Glomerular endothelial cell (primary cell): ENCODE measurements around the gene TMEM163. TPM values are rescaled to one million over a fixed set of nuclear protein-coding genes. Genes with fewer than 3 reads are reported as not detected.

Experiments used
- DNase-seq: peaks from one replicate; pipeline ENCODE4 v3.0.0-alpha.2; 2011; ENCODE audit warnings: low read depth, low spot score; ENCODE audit errors: extremely low read depth
- total RNA-seq: library from RNA; depleted of rRNA; stranded (reverse); fragments of >200 nt; gene quantifications from 2 replicates; pipeline ENCODE4 v1.2.3, GENCODE V29; 2015

TMEM163 gene
- total RNA-seq, 1 donor from 2014 or later, result 3.2 TPM

- no peak for DNase-seq
These were observed 300.7 kb downstream of the TMEM163 start for GRCh38 chr2:134417968-134418582.

DNA sequence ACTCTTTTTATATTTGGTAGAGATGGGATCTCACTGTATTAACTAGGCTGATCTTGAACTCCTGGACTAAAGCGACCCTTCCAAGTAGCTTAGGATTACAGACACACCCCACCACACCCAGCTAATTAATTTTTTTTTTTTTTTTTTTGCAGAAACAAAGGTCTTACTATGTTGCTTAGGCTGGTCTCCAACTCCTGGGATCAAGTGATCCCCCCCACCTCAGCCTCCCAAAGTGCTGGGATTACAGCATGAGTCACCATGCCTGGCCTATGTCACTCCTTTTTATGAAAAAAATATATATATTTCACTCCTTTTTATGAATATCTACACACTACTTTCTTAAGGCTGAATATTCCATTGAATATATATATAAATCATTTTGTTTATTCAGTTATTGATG, 302.2 kb downstream of the TMEM163 start:
- DNase-seq, result no peak

- no peak for DNase-seq
These were observed 302.8 kb downstream of the TMEM163 start for GRCh38 chr2:134416018-134416417.

DNA sequence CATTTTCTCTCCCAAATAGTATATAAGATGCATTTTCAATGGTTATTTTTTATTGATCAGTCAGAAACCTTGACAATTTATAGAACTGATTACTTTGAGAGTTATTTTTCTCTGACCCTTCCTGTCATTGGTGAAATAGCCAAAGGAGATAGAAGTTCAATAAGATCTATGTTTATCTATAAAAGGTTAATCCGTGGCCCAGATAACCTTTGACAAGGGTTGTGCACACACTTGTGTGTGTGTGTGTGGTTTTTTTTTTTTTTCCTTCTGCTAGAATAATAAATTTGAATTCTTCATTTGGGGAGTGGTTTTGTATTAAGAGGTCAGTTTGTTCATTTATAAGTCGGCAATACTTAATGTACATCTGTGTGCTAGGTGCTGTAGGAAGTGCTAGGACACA, 304.9 kb downstream of the TMEM163 start:
- DNase-seq, result no peak

DNA sequence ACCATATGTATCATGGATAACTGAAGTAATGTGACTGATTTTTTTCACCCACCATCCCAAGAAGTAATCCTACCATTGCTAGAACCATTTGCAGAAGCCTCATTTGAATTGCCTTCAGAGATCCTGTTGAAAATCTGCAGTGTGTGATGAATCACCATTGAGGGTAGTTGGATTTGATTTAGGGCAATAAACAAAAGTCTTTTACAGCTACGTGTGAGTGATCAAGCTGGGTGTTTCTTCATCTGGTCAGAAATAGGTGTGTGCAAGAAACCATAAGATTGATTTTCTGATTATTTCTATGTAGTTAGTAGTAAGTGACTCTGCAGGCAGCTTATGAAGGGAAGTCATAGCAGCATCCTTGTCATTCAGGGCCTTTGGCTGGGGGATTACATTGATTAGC, 305.4 kb downstream of the TMEM163 start:
- no peak for DNase-seq

DNA sequence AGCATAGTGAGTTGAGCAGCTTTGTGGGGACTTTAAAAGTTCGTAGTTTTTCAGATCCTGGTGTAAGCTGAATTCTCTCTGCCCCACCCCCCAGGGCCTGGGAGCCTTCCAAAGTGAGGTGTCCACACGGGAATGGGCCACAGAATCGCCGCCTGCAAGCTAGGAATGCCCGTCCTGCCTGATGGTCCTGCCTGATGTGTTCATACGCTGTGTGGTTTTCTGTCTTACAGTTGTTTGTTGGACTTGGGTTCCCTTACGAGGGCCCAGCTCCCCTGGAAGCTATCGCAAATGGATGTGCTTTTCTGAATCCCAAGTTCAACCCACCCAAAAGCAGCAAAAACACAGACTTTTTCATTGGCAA, 306.2 kb downstream of the TMEM163 start:
- DNase-seq, result no peak

- DNase-seq, result no peak
These were observed 306.8 kb downstream of the TMEM163 start for GRCh38 chr2:134411828-134412638.

DNA sequence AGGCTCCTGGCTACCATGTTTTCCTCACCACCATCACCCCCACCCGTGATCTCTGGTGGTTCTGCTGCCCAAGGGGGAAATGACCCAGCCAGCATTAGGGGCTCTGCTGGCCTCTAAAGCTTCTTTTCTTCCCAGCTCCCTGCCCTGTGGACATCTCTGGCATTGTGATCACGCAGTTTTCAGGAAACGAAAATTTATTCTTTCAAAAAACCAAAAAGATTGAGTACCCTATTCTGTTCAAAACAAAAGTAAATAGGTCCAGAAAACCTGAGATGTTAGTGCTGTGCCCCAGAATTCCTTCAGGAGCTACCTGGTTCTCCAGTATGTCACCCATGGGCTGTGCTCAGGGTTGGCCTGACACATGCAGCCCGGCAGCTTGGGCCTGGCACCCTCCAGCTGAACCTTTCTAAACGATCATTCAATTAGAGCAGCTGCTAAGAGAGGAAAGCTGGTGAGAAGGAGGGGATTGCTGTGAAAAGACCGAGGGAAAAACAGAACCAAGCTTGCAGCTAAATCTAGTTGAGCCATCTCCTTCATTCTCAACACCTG, 307.4 kb downstream of the TMEM163 start:
- DNase-seq, result no peak

DNA sequence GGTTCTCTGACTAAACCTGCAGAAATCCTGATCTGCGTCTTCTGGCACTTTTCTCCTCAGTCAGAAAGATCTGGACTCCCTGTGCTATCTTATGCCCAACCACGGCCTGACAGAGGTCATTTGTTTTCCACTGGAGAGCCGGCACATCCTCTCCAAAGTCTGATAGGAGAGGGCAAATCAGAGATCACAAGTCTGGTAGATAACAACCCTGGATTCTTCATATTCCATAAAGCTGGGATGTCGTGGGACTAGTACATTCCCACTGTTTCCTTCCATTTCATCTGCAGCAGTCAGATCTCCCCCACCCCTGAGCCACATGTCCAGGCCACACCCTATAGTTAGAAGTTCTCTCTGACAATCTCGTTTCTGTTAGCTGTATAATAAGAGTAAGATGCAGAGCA, 308.0 kb downstream of the TMEM163 start:
- no peak for DNase-seq

DNA sequence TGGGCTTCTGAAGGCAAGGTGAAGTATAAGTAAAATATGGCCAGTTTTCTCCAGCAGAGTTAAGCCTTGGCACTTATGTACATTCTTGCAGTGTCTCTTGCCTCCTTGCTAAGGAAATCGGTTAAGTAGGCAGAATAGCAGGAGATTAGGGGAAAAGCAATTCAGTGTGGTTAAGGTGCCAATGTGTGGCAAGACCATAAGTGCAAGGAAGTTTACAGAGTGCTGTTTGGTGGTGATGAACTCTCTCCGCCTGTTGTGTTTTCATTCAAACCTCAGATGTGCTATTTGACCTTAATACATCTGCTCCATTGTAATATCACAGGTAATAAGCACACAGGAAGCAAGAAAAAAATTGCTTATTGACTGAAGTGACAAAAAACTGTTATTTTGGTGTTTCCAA, 308.8 kb downstream of the TMEM163 start:
- no peak for DNase-seq

GRCh38 chr2:134408791-134409190, 310.0 kb downstream of the TMEM163 start:
- no peak for DNase-seq

DNA sequence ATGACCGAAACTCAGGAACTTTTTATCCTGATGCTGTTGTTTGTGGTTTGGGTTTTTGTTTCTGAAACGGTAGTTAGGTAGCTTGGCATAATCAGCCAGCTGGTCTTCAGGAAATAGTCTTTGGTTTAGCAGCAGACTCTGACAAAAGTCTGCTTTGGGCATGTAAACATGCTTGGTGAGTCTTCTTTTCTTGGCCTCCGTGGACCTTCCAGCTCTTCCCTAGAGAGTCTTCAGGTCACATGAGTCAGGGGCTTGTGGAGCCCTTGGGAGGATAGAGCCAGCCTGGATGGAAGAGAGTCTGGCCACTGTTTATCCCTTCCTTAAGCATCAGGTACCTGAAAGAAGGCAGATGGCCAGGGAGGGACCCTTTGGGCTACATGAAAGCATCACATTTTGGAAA, 310.4 kb downstream of the TMEM163 start:
- DNase-seq, result no peak

DNA sequence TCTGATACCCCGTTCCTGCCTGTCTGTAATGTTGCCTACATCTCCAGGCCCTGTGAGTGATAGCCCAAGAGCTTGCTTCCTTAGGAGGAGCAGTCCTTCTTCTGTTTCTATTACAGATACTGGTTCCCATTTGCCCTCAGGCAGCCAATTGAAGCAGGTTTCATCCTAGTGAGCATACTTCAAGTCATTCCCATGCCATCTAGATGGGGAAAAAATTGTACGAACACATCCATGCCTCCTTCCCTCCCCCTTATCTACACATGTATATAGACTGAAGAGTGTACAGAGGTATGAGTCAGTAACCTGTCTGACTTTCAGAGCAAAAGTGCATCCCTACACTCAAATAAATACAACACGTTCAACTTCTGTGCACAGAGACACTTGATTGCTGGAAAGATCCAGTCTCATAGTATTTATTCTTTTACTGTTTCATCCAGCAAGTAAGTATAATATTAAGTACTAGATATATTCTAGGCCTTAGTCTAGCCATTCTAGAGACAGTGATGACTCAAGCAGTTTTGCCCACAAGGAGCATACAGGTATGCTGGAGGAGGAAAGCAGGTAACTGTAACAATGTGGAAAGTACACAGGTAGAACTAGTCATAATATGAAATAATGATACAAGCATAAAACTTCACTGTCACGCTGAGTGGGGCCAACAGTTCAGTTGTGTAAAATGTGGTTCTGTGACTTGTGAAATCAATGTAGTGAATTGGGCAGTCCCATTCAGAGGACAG, 311.5 kb downstream of the TMEM163 start:
- no peak for DNase-seq

- DNase-seq, result no peak
These were observed 312.1 kb downstream of the TMEM163 start for GRCh38 chr2:134406736-134407135.

- DNase-seq, result no peak
These were observed 312.5 kb downstream of the TMEM163 start for GRCh38 chr2:134406311-134406710.

Other genes starting within 250 kb of the TMEM163 start
- not detected in 2 replicates for gene ACMSD, start 119.6 kb upstream of the TMEM163 start, total RNA-seq
- gene CCNT2, start 199.8 kb upstream of the TMEM163 start, total RNA-seq, result 14.4 and 22.5 TPM in 2 replicates